HuH-7 (cell line): ENCODE measurements around the gene WDR33.
A peak's percentile ranks its signal among the peaks of the same experiment; 100 is the strongest.

Source experiments
- DNase-seq: peaks from one replicate; pipeline ENCODE4 v3.0.0; 2011; ENCODE audit warnings: low spot score

WDR33 gene

GRCh38 chr2:127694986-127695385 is 116.0 kb downstream of the WDR33 start:
- DNase-seq = no peak

- no peak for DNase-seq
These were observed 120.3 kb downstream of the WDR33 start for GRCh38 chr2:127690696-127691095.

GRCh38 chr2:127688405-127688804 is 122.6 kb downstream of the WDR33 start:
- DNase-seq = no peak

GRCh38 chr2:127685410-127686080 is 125.4 kb downstream of the WDR33 start:
- no peak for DNase-seq

GRCh38 chr2:127683757-127684156 is 127.2 kb downstream of the WDR33 start:
- DNase-seq = no peak

GRCh38 chr2:127683056-127683455 is 127.9 kb downstream of the WDR33 start:
- DNase-seq = no peak

GRCh38 chr2:127681976-127682857 is 128.8 kb downstream of the WDR33 start:
- DNase-seq = no peak

- DNase-seq = no peak
These were observed 129.6 kb downstream of the WDR33 start for GRCh38 chr2:127681288-127681804.

- no peak for DNase-seq
These were observed 130.2 kb downstream of the WDR33 start for GRCh38 chr2:127680706-127681287.

- DNase-seq = no peak
These were observed 131.2 kb downstream of the WDR33 start for GRCh38 chr2:127679680-127680361.

GRCh38 chr2:127678991-127679390 is 132.0 kb downstream of the WDR33 start:
- no peak for DNase-seq

- DNase-seq = no peak
These were observed 132.4 kb downstream of the WDR33 start for GRCh38 chr2:127678531-127678930.

GRCh38 chr2:127676906-127677305 is 134.1 kb downstream of the WDR33 start:
- DNase-seq = no peak

GRCh38 chr2:127675331-127676261 is 135.4 kb downstream of the WDR33 start, which contains the start of gene LIMS2:
Gene LIMS2, minus strand, starts transcription at chr2:127675530. Its CDS starts 506 bp downstream, at chr2:127675024.
- peak; percentile 70 for DNase-seq

GRCh38 chr2:127674241-127675209 is 136.4 kb downstream of the WDR33 start:
- DNase-seq = peak; percentile 63

- DNase-seq = no peak
These were observed 137.5 kb downstream of the WDR33 start for GRCh38 chr2:127673291-127674069.

- DNase-seq = no peak
These were observed 138.4 kb downstream of the WDR33 start for GRCh38 chr2:127672341-127673224.
